ENCODE data around the gene STAB2.

DNA sequence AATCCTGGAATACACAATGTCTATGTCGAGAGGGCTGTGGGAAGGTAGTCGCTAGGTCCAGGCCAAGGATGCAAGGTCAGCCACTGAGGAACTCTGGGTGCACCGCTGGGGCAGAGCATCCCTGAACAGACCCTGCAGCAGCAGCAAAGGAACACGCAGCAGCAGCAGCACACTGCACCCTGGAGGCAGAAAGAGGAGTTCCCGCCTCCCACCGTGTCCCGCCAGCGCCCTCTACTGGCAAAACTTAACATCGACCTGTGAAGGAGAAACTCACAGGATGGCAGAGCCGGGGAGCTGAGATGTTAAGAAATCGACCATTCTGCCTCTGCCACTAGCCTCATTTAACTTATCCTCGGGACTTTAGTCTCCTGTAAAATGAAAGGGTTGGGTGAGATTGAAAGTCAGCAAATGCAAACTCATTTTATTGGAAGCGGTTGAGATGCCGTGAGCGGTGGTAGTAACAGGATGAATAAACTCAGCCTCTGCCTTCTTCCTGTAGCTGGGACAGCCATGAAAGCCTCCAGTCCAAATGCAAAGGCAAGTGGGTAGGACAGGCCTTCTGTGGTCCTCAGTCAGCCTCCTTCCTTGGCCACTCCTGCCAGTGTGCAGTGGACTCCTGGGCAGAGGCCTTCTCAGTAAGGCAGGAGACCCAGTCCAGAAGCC, 45.6 kb downstream of the STAB2 start:
- TF ChIP-seq POLR2AphosphoS5 (IDR thresholded peaks at IDR 0.05): no peak
- TF ChIP-seq, protein P1, sequence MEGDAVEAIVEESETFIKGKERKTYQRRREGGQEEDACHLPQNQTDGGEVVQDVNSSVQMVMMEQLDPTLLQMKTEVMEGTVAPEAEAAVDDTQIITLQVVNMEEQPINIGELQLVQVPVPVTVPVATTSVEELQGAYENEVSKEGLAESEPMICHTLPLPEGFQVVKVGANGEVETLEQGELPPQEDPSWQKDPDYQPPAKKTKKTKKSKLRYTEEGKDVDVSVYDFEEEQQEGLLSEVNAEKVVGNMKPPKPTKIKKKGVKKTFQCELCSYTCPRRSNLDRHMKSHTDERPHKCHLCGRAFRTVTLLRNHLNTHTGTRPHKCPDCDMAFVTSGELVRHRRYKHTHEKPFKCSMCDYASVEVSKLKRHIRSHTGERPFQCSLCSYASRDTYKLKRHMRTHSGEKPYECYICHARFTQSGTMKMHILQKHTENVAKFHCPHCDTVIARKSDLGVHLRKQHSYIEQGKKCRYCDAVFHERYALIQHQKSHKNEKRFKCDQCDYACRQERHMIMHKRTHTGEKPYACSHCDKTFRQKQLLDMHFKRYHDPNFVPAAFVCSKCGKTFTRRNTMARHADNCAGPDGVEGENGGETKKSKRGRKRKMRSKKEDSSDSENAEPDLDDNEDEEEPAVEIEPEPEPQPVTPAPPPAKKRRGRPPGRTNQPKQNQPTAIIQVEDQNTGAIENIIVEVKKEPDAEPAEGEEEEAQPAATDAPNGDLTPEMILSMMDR (IDR thresholded peaks at IDR 0.05): peak in 5 of 7 experiments; percentile 38 to 82 (median 46)
- no peak for TF ChIP-seq POLR2A (IDR thresholded peaks at IDR 0.05)
- TF ChIP-seq EP300 (IDR thresholded peaks at IDR 0.05): no peak
